ENCODE measurements around the gene ADAMTS7. TPM values are rescaled to one million over a fixed set of nuclear protein-coding genes. Genes with fewer than 3 reads are reported as not detected.
A peak's percentile ranks its signal among the peaks of the same experiment; 100 is the strongest.

Gene ADAMTS7
- polyA plus RNA-seq, 1 experiment: 5.0 TPM

DNA sequence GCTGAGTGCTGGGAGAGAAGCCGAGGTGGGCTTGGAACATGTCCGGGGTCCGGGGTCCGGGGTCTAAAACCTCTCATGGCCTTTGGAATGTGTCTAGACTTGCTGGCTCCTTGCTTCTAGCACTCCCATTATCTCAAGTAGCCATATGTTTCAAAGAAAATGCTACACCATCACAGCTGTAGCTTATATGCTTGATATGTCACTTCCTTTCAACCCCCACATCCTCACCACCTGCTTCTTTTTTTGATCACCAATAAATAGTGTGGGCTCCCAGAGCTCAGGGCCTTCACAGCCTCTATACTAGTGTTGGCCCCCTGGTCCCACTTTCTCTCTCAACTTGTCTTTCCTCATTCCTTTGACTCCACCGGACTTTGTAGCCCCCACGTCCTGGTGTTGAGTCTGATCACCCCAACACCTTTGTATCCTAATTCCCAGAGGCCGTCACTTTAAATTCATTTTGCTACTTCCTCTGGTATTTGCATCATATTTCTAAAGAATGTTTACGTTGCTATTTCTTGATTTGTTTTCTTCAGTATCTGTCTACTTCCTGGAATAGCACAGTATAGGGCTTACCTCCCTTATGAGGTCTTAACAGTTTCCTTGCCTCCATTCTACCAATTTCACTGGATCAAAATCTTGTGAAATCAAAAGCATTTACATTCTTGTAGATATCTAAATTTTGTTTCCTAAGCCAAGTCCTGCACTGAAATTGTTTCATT lies 98.3 kb downstream of the ADAMTS7 start:
- TF ChIP-seq, protein P1, sequence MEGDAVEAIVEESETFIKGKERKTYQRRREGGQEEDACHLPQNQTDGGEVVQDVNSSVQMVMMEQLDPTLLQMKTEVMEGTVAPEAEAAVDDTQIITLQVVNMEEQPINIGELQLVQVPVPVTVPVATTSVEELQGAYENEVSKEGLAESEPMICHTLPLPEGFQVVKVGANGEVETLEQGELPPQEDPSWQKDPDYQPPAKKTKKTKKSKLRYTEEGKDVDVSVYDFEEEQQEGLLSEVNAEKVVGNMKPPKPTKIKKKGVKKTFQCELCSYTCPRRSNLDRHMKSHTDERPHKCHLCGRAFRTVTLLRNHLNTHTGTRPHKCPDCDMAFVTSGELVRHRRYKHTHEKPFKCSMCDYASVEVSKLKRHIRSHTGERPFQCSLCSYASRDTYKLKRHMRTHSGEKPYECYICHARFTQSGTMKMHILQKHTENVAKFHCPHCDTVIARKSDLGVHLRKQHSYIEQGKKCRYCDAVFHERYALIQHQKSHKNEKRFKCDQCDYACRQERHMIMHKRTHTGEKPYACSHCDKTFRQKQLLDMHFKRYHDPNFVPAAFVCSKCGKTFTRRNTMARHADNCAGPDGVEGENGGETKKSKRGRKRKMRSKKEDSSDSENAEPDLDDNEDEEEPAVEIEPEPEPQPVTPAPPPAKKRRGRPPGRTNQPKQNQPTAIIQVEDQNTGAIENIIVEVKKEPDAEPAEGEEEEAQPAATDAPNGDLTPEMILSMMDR (IDR thresholded peaks at IDR 0.05; ENCODE audit: low read depth, low read length): no peak
- H3K4me3 ChIP-seq (ENCODE audit: low read depth, low read length): no peak overlapping the region
- ChIA-PET POLR2A (no interaction called here), CTCF (interaction anchor here (1.5 kb wide), 1 partner anchor 74 kb away, joined by 5 read pairs; no protein-coding TSS in a partner anchor)
- no peak for DNase-seq (ENCODE audit: low read depth, low spot score)
- H3K27ac ChIP-seq (ENCODE audit: low read depth, low read length): no peak overlapping the region
- H3K9me3 ChIP-seq (ENCODE audit: control insufficient read depth, insufficient read depth, low read length): peaks cover 3% of the 10 kb centered on the region; the same call in 1 of the 2 replicates
- peaks cover 13% of the 10 kb centered on the region for H3K27me3 ChIP-seq (ENCODE audit: control insufficient read depth, insufficient read depth, low read length)

DNA sequence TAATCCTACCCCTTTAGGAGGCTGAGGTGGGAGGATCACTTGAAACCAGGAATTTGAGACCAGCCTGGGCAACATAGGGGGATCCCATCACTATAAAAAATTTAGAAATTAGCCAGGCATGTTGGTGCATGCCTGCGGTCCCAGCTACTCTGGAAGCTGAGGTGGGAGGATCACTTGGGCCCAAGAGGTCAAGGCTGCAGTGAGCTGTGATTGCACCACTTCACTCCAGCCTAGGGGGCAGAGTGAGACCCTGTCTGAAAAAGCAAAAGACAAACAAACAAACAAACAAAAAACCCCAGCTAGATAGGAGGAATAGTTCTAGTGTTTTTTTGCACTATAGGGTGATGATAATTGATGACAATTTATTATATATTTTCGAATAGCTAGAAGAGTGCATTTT lies 99.6 kb downstream of the ADAMTS7 start:
- Histone ChIP-seq H3K9me3 (ENCODE audit: control insufficient read depth, insufficient read depth, low read length) (peaks cover 3% of the 10 kb centered on the region; the same call in 1 of the 2 replicates), H3K27me3 (ENCODE audit: control insufficient read depth, insufficient read depth, low read length) (peaks cover 16% of the 10 kb centered on the region), H3K4me3 (ENCODE audit: low read depth, low read length) (no peak overlapping the region), H3K27ac (ENCODE audit: low read depth, low read length) (no peak overlapping the region)
- TF ChIP-seq, protein P1 (IDR thresholded peaks at IDR 0.05; ENCODE audit: low read depth, low read length): no peak
- no peak for DNase-seq (ENCODE audit: low read depth, low spot score)
- ChIA-PET CTCF (interaction anchor here (1.5 kb wide), 1 partner anchor 72 kb away, joined by 5 read pairs; no protein-coding TSS in a partner anchor), POLR2A (no interaction called here)

DNA sequence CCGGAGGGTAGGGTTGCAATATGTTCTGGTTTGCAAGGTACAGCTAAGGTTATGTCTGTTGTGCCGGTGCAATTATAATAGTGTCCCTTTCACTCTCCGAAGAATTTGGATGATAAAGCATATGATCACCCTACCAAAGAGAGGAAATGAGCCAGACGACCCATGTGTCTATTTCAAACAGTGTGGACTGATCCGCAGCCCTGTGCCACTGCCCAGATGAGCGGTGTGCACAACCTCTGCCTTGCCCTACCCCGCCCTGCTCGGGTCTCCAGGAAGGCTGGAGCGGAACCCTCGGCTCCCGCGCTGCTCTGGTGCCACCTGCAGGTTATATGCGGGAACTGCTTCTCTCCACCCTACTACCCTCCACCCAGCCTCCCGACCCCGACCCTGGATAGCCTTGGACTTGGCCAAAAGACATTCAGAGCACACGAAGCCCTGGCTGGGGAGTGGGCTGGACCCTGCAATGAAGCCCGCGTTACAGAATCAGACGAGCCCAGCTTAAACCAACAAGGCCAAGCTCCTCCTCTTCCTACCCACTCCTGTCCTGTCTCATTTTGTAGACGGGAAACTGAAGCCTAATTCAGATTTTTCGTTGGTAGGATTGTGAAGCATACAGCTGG lies 101.9 kb downstream of the ADAMTS7 start:
- POLR2A ChIA-PET: no interaction called here
- no peak for DNase-seq (ENCODE audit: low read depth, low spot score)

More for the DNA sequence above, 101.9 kb downstream of the ADAMTS7 start:
- CTCF ChIA-PET: interaction anchor here (0.6 to 2.9 kb wide), 18 partner anchors 8 to 506 kb away, joined by 3 to 29 read pairs (median 4); partner anchors contain the start of gene CHRNA3
- TF ChIP-seq, protein P1 (IDR thresholded peaks at IDR 0.05; ENCODE audit: low read depth, low read length): peak; percentile 90
- Histone ChIP-seq H3K27me3 (ENCODE audit: control insufficient read depth, insufficient read depth, low read length) (peaks cover 21% of the 10 kb centered on the region), H3K9me3 (ENCODE audit: control insufficient read depth, insufficient read depth, low read length) (peaks cover 3% of the 10 kb centered on the region; the same call in 1 of the 2 replicates), H3K4me3 (ENCODE audit: low read depth, low read length) (0 out of 2 replicates have a peak overlapping the region, but pooled peaks have one; percentile 20), H3K27ac (ENCODE audit: low read depth, low read length) (no peak overlapping the region)

Small RNAs within 50 kb of the gene (small RNA-seq; reads per million reads assigned to genes)
- gene AC022748.3 (ENCODE audit: insufficient read length, low read depth): not detected

Other genes with a start within 250 kb of the ADAMTS7 start
- gene CHRNA5, start 245.9 kb downstream of the ADAMTS7 start, polyA plus RNA-seq (2011; rRNA removed): 4.3 and 5.2 TPM in 2 replicates
- not detected in 2 replicates for gene CHRNA3, start 190.5 kb downstream of the ADAMTS7 start, polyA plus RNA-seq (2011; rRNA removed)
- not detected in 2 replicates for gene CHRNB4, start 170.3 kb downstream of the ADAMTS7 start, polyA plus RNA-seq (2011; rRNA removed)
- 355 and 426 TPM in 2 replicates for gene MORF4L1, start 61.4 kb upstream of the ADAMTS7 start, polyA plus RNA-seq (2011; rRNA removed)
- 4.8 and 5.6 TPM in 2 replicates for gene CTSH, start 133.6 kb upstream of the ADAMTS7 start, polyA plus RNA-seq (2011; rRNA removed)

Measured in AG04450 (cell line).